ENCODE data around the gene E4F1. TPM values are rescaled to one million over a fixed set of nuclear protein-coding genes. Genes with fewer than 3 reads are reported as not detected.

Gene E4F1
- total and polyA plus RNA-seq, 2 donors (not counting 1 experiment from before 2014, with no cell fraction given): 41.8 to 70.9 TPM

DNA sequence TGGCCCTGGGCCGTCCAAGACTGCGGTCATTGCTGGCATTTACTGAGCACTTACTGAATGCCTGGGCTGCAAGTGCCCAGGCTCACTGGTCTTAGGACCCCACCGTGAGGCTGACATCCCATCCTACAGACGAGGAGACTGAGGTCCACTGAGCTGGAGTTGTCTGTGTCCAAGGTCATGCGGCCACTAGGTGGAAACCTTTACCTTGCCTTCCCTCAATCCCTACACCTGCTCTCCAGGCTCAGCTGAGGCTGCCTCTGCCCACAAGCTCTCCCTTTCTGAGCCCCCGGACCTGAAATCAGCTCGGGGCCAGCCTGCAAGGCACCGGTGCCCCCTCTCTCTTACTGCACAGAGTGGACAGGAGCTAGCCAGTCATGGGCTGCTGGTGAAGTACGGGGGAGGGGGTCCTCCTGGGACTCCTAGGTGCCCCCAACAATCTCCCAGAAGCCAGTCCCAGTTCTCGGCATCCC, 28.5 kb upstream of the E4F1 start:
- Histone ChIP-seq H3K4me2 (replicated peaks; ENCODE audit: low read depth, low read length, poor library complexity, severe bottlenecking) (peak overlapping the region; percentile 83), H3K36me3 (replicated peaks in 1 of 2; ENCODE audit: control extremely low read depth in 1 of 2, control insufficient read depth in 1 of 2, extremely low read depth in 1 of 2, insufficient read depth in 2 of 2, low read length in 1 of 2) (no peaks in the 10 kb centered on the region), H3K27me3 (replicated peaks in 1 of 4; ENCODE audit: control extremely low read depth in 1 of 4, control insufficient read depth in 3 of 4, insufficient read depth in 4 of 4, low read length in 3 of 4) (peaks cover 0 to 50% (median 20%) of the 10 kb centered on the region in 4 experiments), H4K20me1 (ENCODE audit: control insufficient read depth, insufficient read depth, low read length, poor library complexity, severe bottlenecking) (no peaks in the 10 kb centered on the region), H3K79me2 (ENCODE audit: control insufficient read depth, insufficient read depth, low read length) (no peaks in the 10 kb centered on the region), H2AFZ (ENCODE audit: insufficient read depth, low read depth, low read length, poor library complexity, severe bottlenecking) (no peak overlapping the region), H3K9ac (ENCODE audit: low read length) (no peak overlapping the region), H3K9me3 (ENCODE audit: control extremely low read depth in 1 of 3, control insufficient read depth in 2 of 3, insufficient read depth in 1 of 3, low read length in 2 of 3) (peaks cover 0 to 6% (median 0%) of the 10 kb centered on the region in 3 donors), H3K4me1 (ENCODE audit: control insufficient read depth in 2 of 2, insufficient read depth in 2 of 2, low read length in 2 of 2) (peaks cover 12 to 22% of the 10 kb centered on the region in 2 donors), H3K4me3 (ENCODE audit: control extremely low read depth in 1 of 5, extremely low read depth in 1 of 5, insufficient read depth in 1 of 5, low read depth in 2 of 5, low read length in 4 of 5) (peak overlapping the region in 1 of 5 experiments; percentile 44), H3K27ac (ENCODE audit: low read length in 2 of 2) (no peak overlapping the region)
- TF ChIP-seq, protein P1, sequence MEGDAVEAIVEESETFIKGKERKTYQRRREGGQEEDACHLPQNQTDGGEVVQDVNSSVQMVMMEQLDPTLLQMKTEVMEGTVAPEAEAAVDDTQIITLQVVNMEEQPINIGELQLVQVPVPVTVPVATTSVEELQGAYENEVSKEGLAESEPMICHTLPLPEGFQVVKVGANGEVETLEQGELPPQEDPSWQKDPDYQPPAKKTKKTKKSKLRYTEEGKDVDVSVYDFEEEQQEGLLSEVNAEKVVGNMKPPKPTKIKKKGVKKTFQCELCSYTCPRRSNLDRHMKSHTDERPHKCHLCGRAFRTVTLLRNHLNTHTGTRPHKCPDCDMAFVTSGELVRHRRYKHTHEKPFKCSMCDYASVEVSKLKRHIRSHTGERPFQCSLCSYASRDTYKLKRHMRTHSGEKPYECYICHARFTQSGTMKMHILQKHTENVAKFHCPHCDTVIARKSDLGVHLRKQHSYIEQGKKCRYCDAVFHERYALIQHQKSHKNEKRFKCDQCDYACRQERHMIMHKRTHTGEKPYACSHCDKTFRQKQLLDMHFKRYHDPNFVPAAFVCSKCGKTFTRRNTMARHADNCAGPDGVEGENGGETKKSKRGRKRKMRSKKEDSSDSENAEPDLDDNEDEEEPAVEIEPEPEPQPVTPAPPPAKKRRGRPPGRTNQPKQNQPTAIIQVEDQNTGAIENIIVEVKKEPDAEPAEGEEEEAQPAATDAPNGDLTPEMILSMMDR (IDR thresholded peaks at IDR 0.05): peak; percentile 47
- TF ChIP-seq EZH2 (IDR thresholded peaks at IDR 0.05; ENCODE audit: borderline replicate concordance, insufficient read depth, low read depth, low read length, poor library complexity, severe bottlenecking): no peak
- ATAC-seq (ENCODE audit: low read depth) (peak; percentile 73), DNase-seq (peak; percentile 77)
- intact Hi-C loops (cut with micrococcal nuclease): loop anchor here (1.0 to 10.0 kb wide), 4 partner anchors 56 to 410 kb away; partner anchors contain the start of genes ABCA3 and ECI1
- peaks cover 10% of the 10 kb centered on the region for H3K4me1 Mint-ChIP-seq
- peak overlapping the region; percentile 78 for H3K4me3 Mint-ChIP-seq
- peaks cover 28% of the 10 kb centered on the region for H3K27me3 Mint-ChIP-seq
- no peaks in the 10 kb centered on the region for H3K9me3 Mint-ChIP-seq (ENCODE audit: insufficient read depth)
- ChIA-PET POLR2A (interaction anchor here (1.0 to 1.1 kb wide), 2 partner anchors 10 to 306 kb away, joined by 3 read pairs; partner anchors contain the start of gene MLST8), CTCF (interaction anchor here (0.6 to 4.7 kb wide), 29 partner anchors 10 to 325 kb away, joined by 3 to 71 read pairs (median 4); partner anchors contain the start of genes AMDHD2, ATP6V0C, BRICD5 and CCNF)
- H3K27ac Mint-ChIP-seq: peak overlapping the region; percentile 37
- WGBS (ENCODE audit: insufficient coverage): 40% methylated on average over 6 of the region's 10 CpGs

Data from B cell (primary cell).